Measurements from ENCODE around the gene NCKAP5L. TPM values are rescaled to one million over a fixed set of nuclear protein-coding genes. Genes with fewer than 3 reads are reported as not detected.

Gene NCKAP5L
- total RNA-seq, 1 experiment from 2014 or later: 13.3 TPM

DNA sequence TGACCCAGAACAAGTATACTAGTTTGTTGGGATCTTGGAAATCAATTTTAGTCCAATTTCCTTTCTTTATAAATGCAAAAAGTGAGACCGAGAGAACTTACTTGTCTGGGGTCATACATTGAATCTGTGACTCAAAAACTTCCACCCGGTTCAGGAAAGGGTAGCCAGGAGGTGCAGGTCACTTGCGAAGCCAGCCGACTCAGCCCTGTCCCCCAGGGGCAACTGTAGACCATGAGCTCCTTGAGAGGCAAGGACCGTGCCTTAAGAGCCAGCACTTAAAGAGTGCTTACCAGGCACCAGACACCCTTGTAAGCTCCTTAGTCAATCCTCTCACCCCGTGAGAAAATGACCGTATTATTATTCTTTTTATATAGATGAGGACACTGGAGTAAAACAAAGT, 15.2 kb upstream of the NCKAP5L start:
- ATAC-seq (no peak), DNase-seq (no peak)
- Histone ChIP-seq H3K4me1 (ENCODE audit: insufficient read depth, low read length) (peaks cover 17% of the 10 kb centered on the region), H3K9me3 (ENCODE audit: low read length) (no peaks in the 10 kb centered on the region), H3K9ac (ENCODE audit: low read length) (peak overlapping the region; percentile 89), H3K4me3 (ENCODE audit: low read length) (peak overlapping the region; percentile 92), H3K4me2 (ENCODE audit: low read length) (peak overlapping the region; percentile 97), H3K36me3 (ENCODE audit: low read depth, low read length) (no peaks in the 10 kb centered on the region), H3K27me3 (ENCODE audit: low read length) (0 out of 2 replicates have a peak, but pooled peaks cover 4% of the 10 kb centered on the region), H3K27ac (ENCODE audit: low read length) (peak overlapping the region; percentile 76; the same call in 1 of the 2 replicates), H4K20me1 (ENCODE audit: low read length) (no peaks in the 10 kb centered on the region), H2AFZ (ENCODE audit: low read length) (peak overlapping the region; percentile 88), H3K79me2 (ENCODE audit: low read length) (peaks cover 22% of the 10 kb centered on the region), H3K9me2 (replicated peaks; ENCODE audit: low read length) (no peaks in the 10 kb centered on the region), H3F3A (ENCODE audit: low read length, unreplicated experiment) (no peaks in the 10 kb centered on the region)
- ChIA-PET CTCF (no interaction called here), POLR2A (ENCODE audit: unreplicated experiment) (interaction anchor here (0.5 to 0.6 kb wide), 5 partner anchors 11 to 178 kb away, joined by 3 to 4 read pairs (median 3); partner anchors contain the start of gene NCKAP5L)
- TSS peak; percentile 87 for BruUV-seq (replicated peaks)
- intact Hi-C loops (cut with micrococcal nuclease): loop anchor here (2.0 kb wide), 1 partner anchor 15 kb away; the partner anchor contains the start of gene NCKAP5L
- TF ChIP-seq, protein P1, sequence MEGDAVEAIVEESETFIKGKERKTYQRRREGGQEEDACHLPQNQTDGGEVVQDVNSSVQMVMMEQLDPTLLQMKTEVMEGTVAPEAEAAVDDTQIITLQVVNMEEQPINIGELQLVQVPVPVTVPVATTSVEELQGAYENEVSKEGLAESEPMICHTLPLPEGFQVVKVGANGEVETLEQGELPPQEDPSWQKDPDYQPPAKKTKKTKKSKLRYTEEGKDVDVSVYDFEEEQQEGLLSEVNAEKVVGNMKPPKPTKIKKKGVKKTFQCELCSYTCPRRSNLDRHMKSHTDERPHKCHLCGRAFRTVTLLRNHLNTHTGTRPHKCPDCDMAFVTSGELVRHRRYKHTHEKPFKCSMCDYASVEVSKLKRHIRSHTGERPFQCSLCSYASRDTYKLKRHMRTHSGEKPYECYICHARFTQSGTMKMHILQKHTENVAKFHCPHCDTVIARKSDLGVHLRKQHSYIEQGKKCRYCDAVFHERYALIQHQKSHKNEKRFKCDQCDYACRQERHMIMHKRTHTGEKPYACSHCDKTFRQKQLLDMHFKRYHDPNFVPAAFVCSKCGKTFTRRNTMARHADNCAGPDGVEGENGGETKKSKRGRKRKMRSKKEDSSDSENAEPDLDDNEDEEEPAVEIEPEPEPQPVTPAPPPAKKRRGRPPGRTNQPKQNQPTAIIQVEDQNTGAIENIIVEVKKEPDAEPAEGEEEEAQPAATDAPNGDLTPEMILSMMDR (conservative IDR thresholded peaks at IDR 0.05; ENCODE audit: low read depth, low read length): no peak
- TF ChIP-seq EZH2phosphoT487 (IDR thresholded peaks at IDR 0.05; ENCODE audit: borderline replicate concordance, low read length) (no peak), EZH2 (IDR thresholded peaks at IDR 0.05; ENCODE audit: low read length, unreplicated experiment) (no peak)

DNA sequence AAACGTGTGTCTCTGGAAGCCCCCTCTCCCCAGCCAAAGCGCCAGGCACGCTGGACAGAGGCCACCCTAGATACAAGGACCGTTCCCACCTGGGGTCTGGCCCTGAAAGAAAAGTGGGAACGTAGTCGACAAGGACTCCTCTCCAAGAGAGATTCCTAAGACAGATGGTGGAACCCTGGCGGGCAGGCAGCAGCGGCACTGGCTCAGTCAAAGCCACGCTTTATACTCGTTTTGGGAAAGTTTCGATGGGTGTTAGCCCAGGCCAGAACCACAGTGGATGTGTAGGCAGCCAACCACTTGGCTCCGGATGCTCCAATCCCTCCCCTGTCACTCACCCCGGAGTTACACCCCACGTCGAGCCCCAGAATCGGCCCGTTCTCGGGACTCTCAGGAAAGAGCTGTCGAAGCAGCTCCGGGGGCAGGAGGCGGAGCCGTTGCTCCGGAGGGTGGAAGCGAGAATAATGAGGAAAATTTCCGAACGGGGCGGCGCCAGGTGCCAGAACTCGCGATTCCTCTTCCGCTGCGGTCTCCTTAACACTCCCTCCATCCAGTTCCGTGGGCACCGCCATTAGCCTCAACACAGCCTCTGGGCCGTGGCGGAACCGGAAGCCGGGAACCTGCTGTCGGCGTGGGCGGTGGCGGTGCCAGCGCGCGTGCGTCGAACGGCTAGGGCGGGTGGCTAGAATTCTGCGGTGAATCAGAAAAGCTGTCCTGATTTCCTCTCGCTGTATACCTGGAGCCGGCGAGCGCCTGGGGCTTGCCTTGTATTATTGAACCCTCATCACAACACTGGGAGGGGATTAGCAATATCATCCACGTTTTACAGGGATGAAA, 14.5 kb upstream of the NCKAP5L start, which contains the start of gene BCDIN3D:
Gene BCDIN3D (minus strand): TSS at position 588 of the 834 bp plus-strand sequence. CDS start 19 bp downstream, at position 569.
- ChIA-PET POLR2A (ENCODE audit: unreplicated experiment) (interaction anchor here (0.5 to 0.6 kb wide), 5 partner anchors 12 to 178 kb away, joined by 3 to 4 read pairs (median 3); partner anchors contain the start of gene NCKAP5L), CTCF (no interaction called here)
- DNase-seq (peak; percentile 93), ATAC-seq (peak; percentile 95)
- Histone ChIP-seq H3K27ac (ENCODE audit: low read length) (peak within 1 kb of the TSS; percentile 76), H3K9ac (ENCODE audit: low read length) (peak within 1 kb of the TSS; percentile 89), H4K20me1 (ENCODE audit: low read length) (no peaks in the 10 kb centered on the region), H3K4me2 (ENCODE audit: low read length) (peak within 1 kb of the TSS; percentile 97), H3K4me1 (ENCODE audit: insufficient read depth, low read length) (peaks cover 17% of the 10 kb centered on the region), H2AFZ (ENCODE audit: low read length) (peak within 1 kb of the TSS; percentile 88), H3F3A (ENCODE audit: low read length, unreplicated experiment) (no peaks in the 10 kb centered on the region), H3K79me2 (ENCODE audit: low read length) (peaks cover 22% of the 10 kb centered on the region), H3K4me3 (ENCODE audit: low read length) (peak within 1 kb of the TSS; percentile 92), H3K9me3 (ENCODE audit: low read length) (no peaks in the 10 kb centered on the region), H3K27me3 (ENCODE audit: low read length) (no peaks in the 10 kb centered on the region), H3K9me2 (replicated peaks; ENCODE audit: low read length) (no peaks in the 10 kb centered on the region), H3K36me3 (ENCODE audit: low read depth, low read length) (no peaks in the 10 kb centered on the region)
- BruUV-seq (replicated peaks): TSS peak; percentile 90
- intact Hi-C loops (cut with micrococcal nuclease): loop anchor here (2.0 kb wide), 1 partner anchor 14 kb away; the partner anchor contains the start of gene NCKAP5L
- TF ChIP-seq, protein P1 (conservative IDR thresholded peaks at IDR 0.05; ENCODE audit: low read depth, low read length): no peak
- TF ChIP-seq EZH2 (IDR thresholded peaks at IDR 0.05; ENCODE audit: low read length, unreplicated experiment): no peak
- TF ChIP-seq EZH2phosphoT487 (IDR thresholded peaks at IDR 0.05; ENCODE audit: borderline replicate concordance, low read length): no peak
